ENCODE measurements around the gene MED12L. TPM values are rescaled to one million over a fixed set of nuclear protein-coding genes. Genes with fewer than 3 reads are reported as not detected.

The MED12L gene
- total RNA-seq, 1 donor: 4.0 TPM

DNA sequence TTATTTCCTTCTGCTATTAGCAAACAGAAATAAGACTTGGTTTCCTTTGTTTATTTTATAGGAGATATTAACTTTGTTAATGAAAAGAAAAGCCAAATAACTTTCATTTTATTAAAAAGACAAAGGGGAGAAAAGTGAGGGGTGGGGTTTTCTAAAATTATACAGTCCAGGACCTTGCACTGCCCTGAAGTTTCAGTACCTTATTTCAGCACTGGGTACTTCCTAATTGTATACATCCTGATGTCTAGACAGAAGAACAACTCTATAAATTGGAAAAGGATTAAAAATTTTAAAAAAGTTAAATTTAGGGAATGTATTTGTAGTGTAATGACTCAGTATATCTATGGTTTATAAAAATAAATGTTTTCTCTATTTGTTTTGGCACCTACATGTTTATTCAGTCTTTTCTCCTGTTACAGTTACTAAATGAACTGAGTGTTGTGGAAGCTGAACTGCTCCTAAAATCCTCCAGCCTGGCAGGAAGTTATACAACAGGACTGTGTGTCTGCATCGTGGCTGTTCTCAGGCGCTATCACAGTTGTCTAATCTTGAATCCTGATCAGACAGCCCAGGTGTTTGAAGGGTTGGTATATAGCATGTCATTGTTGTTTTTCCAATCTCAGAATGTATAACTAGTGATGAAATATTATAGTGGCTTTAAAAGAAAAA lies 271.5 kb downstream of the MED12L start:
- no peaks in the 10 kb centered on the region for H3K27me3 ChIP-seq (ENCODE audit: insufficient read depth, low read length)
- H3K4me3 ChIP-seq (ENCODE audit: low read length): no peak overlapping the region
- H3K9me3 ChIP-seq (ENCODE audit: low read depth, low read length): no peaks in the 10 kb centered on the region

DNA sequence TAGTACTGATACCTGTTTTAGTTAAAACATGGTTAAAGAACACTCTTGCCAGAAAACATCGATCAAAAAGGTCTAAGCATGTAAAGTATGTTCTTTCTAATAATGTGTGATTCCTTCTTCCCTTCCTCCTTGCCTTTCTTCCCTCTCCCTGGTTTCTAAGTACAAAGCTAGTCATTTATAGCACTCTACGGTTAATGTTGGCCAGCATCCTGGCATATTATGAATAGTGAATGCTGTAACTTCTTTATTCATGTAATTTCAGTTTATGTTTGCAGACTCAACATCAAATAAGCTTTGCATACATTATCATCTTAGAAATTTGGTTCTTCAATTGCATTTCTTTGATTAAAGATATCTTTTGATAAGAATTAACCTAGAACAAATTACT lies 272.0 kb downstream of the MED12L start:
- Histone ChIP-seq H3K27me3 (ENCODE audit: insufficient read depth, low read length) (no peaks in the 10 kb centered on the region), H3K9me3 (ENCODE audit: low read depth, low read length) (no peaks in the 10 kb centered on the region), H3K4me3 (ENCODE audit: low read length) (no peak overlapping the region), H3K4me1 (ENCODE audit: insufficient read depth, low read length) (peaks cover 22% of the 10 kb centered on the region)

More for the DNA sequence above, 271.5 kb downstream of the MED12L start:
- H3K4me1 ChIP-seq (ENCODE audit: insufficient read depth, low read length): peaks cover 22% of the 10 kb centered on the region

GRCh38 chr3:151362751-151363174 lies 277.3 kb downstream of the MED12L start:
- Histone ChIP-seq H3K9me3 (ENCODE audit: low read depth, low read length) (no peaks in the 10 kb centered on the region), H3K27me3 (ENCODE audit: insufficient read depth, low read length) (no peaks in the 10 kb centered on the region), H3K4me3 (ENCODE audit: low read length) (no peak overlapping the region), H3K4me1 (ENCODE audit: insufficient read depth, low read length) (peaks cover 23% of the 10 kb centered on the region)

- H3K4me1 ChIP-seq (ENCODE audit: insufficient read depth, low read length): peaks cover 19% of the 10 kb centered on the region
- no peak overlapping the region for H3K4me3 ChIP-seq (ENCODE audit: low read length)
These were observed 281.5 kb downstream of the MED12L start for GRCh38 chr3:151366993-151367392.

GRCh38 chr3:151367448-151367847 lies 282.0 kb downstream of the MED12L start:
- Histone ChIP-seq H3K9me3 (ENCODE audit: low read depth, low read length) (no peaks in the 10 kb centered on the region), H3K4me3 (ENCODE audit: low read length) (no peak overlapping the region), H3K4me1 (ENCODE audit: insufficient read depth, low read length) (peaks cover 14% of the 10 kb centered on the region), H3K27me3 (ENCODE audit: insufficient read depth, low read length) (no peaks in the 10 kb centered on the region)

More at GRCh38 chr3:151366993-151367392, 281.5 kb downstream of the MED12L start:
- H3K27me3 ChIP-seq (ENCODE audit: insufficient read depth, low read length): no peaks in the 10 kb centered on the region
- H3K9me3 ChIP-seq (ENCODE audit: low read depth, low read length): no peaks in the 10 kb centered on the region

DNA sequence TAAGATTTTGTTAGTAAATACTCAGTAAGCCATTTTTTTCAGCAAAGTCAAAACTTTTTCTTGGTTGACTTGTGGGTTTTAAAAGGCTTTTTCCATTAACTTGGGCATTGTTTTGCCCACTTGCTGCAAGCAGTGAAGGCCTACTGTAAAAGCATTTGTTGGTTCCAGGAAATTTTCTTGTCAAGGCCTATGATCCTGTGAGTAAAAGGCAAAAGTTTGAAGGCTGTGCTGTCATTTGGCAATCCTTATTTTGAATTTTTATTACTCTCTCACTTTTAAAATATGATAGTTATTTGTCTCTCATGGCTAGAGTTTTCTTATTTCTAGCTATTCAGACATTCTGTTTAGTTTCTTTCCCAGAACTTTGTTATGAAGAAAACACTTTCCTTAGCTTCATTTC lies 286.1 kb downstream of the MED12L start:
- Histone ChIP-seq H3K27me3 (ENCODE audit: insufficient read depth, low read length) (no peaks in the 10 kb centered on the region), H3K4me1 (ENCODE audit: insufficient read depth, low read length) (no peaks in the 10 kb centered on the region), H3K4me3 (ENCODE audit: low read length) (no peak overlapping the region), H3K9me3 (ENCODE audit: low read depth, low read length) (no peaks in the 10 kb centered on the region)

GRCh38 chr3:151372063-151372820 lies 286.8 kb downstream of the MED12L start:
- H3K4me1 ChIP-seq (ENCODE audit: insufficient read depth, low read length): no peaks in the 10 kb centered on the region
- H3K4me3 ChIP-seq (ENCODE audit: low read length): no peak overlapping the region
- no peaks in the 10 kb centered on the region for H3K9me3 ChIP-seq (ENCODE audit: low read depth, low read length)
- H3K27me3 ChIP-seq (ENCODE audit: insufficient read depth, low read length): no peaks in the 10 kb centered on the region

GRCh38 chr3:151377768-151378385 lies 292.4 kb downstream of the MED12L start:
- Histone ChIP-seq H3K4me1 (ENCODE audit: insufficient read depth, low read length) (peaks cover 7% of the 10 kb centered on the region), H3K9me3 (ENCODE audit: low read depth, low read length) (no peaks in the 10 kb centered on the region), H3K27me3 (ENCODE audit: insufficient read depth, low read length) (no peaks in the 10 kb centered on the region), H3K4me3 (ENCODE audit: low read length) (no peak overlapping the region)

DNA sequence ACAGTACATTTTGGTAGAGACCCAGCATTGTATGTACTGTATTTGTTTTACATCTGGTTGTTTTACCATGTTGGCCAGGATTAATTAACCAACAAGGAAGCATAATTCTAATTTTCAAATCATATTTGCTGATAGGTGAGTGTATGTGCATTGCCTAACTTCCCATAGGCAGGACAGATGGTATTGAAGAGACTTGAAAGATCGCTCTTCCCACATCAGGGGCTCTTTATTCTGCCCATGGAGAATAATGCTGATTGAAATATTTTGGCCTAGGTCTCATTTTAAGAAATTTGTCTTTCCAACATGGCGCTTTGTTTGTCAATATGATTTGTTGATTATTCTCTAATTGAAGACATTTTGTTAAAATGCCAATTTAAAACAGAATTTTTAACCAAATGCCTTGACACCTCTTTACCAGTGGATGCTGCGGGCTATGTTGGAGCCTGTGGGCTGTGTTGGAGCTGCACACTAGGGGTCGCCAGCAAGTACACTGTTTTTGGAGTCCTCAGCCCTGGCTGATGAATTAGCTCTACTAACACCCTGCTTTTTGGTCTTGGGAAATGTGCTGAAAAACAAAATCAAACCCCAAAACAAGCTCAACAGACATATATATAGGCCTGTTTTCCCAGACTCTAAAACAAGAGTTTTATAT lies 293.7 kb downstream of the MED12L start:
- Histone ChIP-seq H3K4me3 (ENCODE audit: low read length) (no peak overlapping the region), H3K4me1 (ENCODE audit: insufficient read depth, low read length) (peaks cover 11% of the 10 kb centered on the region), H3K27me3 (ENCODE audit: insufficient read depth, low read length) (no peaks in the 10 kb centered on the region), H3K9me3 (ENCODE audit: low read depth, low read length) (no peaks in the 10 kb centered on the region)

DNA sequence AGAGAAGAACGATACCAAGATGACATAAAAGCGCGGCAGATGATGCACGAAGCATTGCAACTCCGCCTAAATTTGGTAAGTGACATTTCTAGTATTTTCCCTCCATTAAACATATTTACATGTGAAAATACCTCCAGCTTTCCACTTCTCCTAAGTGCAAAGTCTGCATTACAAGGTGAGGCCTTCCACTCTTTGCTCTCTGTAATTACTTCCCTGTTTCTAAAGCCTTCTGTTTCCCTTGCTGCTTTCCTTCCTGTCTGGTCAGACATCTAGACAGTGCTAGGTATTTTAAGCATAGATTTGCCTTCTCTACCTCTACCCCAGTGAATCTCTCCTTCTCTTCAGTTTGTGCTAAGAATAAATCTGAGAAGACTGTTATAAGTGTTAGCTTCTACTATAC lies 297.2 kb downstream of the MED12L start:
- H3K4me3 ChIP-seq (ENCODE audit: low read length): no peak overlapping the region
- H3K9me3 ChIP-seq (ENCODE audit: low read depth, low read length): no peaks in the 10 kb centered on the region
- H3K27me3 ChIP-seq (ENCODE audit: insufficient read depth, low read length): no peaks in the 10 kb centered on the region
- H3K4me1 ChIP-seq (ENCODE audit: insufficient read depth, low read length): peaks cover 32% of the 10 kb centered on the region

DNA sequence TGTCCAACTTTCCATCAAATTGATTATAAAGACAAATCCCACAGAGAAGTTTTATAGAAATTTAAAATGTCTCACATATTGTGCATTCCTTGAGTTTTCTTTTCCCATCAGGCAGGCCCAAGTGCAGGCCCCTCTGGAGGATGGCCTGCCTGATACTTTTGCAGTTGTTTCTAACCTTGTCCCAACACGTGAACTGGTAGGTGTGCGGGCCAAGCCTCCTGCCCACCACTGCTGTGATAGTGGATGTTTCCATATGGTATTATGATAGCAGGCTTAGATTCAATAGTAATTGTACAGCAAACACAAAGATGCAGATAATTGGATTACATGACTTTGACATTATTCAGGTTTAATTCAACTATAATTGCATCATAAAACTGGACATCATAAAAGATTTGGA lies 297.6 kb downstream of the MED12L start:
- Histone ChIP-seq H3K9me3 (ENCODE audit: low read depth, low read length) (no peaks in the 10 kb centered on the region), H3K4me3 (ENCODE audit: low read length) (no peak overlapping the region), H3K4me1 (ENCODE audit: insufficient read depth, low read length) (peaks cover 37% of the 10 kb centered on the region), H3K27me3 (ENCODE audit: insufficient read depth, low read length) (no peaks in the 10 kb centered on the region)

DNA sequence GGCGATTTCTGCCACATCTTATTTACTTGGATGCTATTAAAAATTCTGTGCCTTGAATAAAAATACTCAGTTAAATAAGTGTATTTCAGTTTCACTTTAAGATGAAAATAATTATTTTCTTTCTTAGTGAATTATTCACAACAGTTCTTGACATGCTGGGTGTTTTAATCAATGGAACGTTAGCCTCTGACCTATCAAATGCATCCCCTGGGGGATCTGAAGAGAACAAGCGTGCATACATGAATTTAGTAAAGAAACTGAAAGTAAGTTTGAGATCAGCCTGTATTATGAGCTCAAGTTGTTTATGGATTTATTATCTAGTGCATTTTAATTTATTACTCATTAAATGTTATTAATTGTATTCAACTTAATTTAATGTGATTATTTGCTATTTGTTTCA lies 298.5 kb downstream of the MED12L start:
- Histone ChIP-seq H3K4me3 (ENCODE audit: low read length) (no peak overlapping the region), H3K27me3 (ENCODE audit: insufficient read depth, low read length) (no peaks in the 10 kb centered on the region), H3K9me3 (ENCODE audit: low read depth, low read length) (no peaks in the 10 kb centered on the region), H3K4me1 (ENCODE audit: insufficient read depth, low read length) (peaks cover 40% of the 10 kb centered on the region)

GRCh38 chr3:151384741-151385174 lies 299.3 kb downstream of the MED12L start, which contains the start of gene P2RY12:
Gene P2RY12, minus strand, starts transcription at chr3:151384753. Its CDS starts 45,908 bp downstream, at chr3:151338845.
- no peak within 1 kb of the TSS for H3K4me3 ChIP-seq (ENCODE audit: low read length)
- peaks cover 47% of the 10 kb centered on the region for H3K4me1 ChIP-seq (ENCODE audit: insufficient read depth, low read length)
- H3K9me3 ChIP-seq (ENCODE audit: low read depth, low read length): no peaks in the 10 kb centered on the region
- no peaks in the 10 kb centered on the region for H3K27me3 ChIP-seq (ENCODE audit: insufficient read depth, low read length)

- Histone ChIP-seq H3K4me1 (ENCODE audit: insufficient read depth, low read length) (peaks cover 47% of the 10 kb centered on the region), H3K9me3 (ENCODE audit: low read depth, low read length) (no peaks in the 10 kb centered on the region), H3K4me3 (ENCODE audit: low read length) (no peak overlapping the region), H3K27me3 (ENCODE audit: insufficient read depth, low read length) (no peaks in the 10 kb centered on the region)
These were observed 300.6 kb downstream of the MED12L start for GRCh38 chr3:151386056-151386455.

- no peaks in the 10 kb centered on the region for H3K27me3 ChIP-seq (ENCODE audit: insufficient read depth, low read length)
- no peaks in the 10 kb centered on the region for H3K9me3 ChIP-seq (ENCODE audit: low read depth, low read length)
- peaks cover 52% of the 10 kb centered on the region for H3K4me1 ChIP-seq (ENCODE audit: insufficient read depth, low read length)
- H3K4me3 ChIP-seq (ENCODE audit: low read length): no peak overlapping the region
These were observed 302.0 kb downstream of the MED12L start for GRCh38 chr3:151387432-151387831.
